BLaER1 (cell line): ENCODE results near the gene B3GALT6.

Experiments used
- H3K27ac ChIP-seq: shearing (Covaris generic); formaldehyde crosslinking; 2 replicates; pipeline ENCODE4 v1.8.1; 2022
- H3K27me3 ChIP-seq: shearing (Covaris generic); formaldehyde crosslinking; 2 replicates; pipeline ENCODE4 v1.8.1; 2022
- H3K36me3 ChIP-seq: shearing (Covaris generic); formaldehyde crosslinking; 2 replicates; pipeline ENCODE4 v1.8.1; 2022
- H3K4me1 ChIP-seq: shearing (Covaris generic); formaldehyde crosslinking; 2 replicates; pipeline ENCODE4 v1.8.1; 2022
- H3K4me2 ChIP-seq: shearing (Covaris generic); formaldehyde crosslinking; 2 replicates; pipeline ENCODE4 v1.8.1; 2022
- H3K4me3 ChIP-seq: shearing (Covaris generic); formaldehyde crosslinking; 2 replicates; pipeline ENCODE4 v1.8.1; 2022
- H3K9ac ChIP-seq: shearing (Covaris generic); formaldehyde crosslinking; 2 replicates; pipeline ENCODE4 v1.8.1; 2022
- H3K9me3 ChIP-seq: shearing (Covaris generic); formaldehyde crosslinking; 2 replicates; pipeline ENCODE4 v1.8.1; 2022
- H4K20me1 ChIP-seq: shearing (Covaris generic); formaldehyde crosslinking; 2 replicates; pipeline ENCODE4 v1.8.1; 2022
- Cebpa-rat ChIP-seq: shearing (Covaris generic); IDR thresholded peaks from 2 replicates; pipeline ENCODE4 v1.8.1; 2022

The B3GALT6 gene

GRCh38 chr1:1272341-1273208, 40.5 kb downstream of the B3GALT6 start:
- Histone ChIP-seq H3K4me2 (peak overlapping the region; percentile 99), H3K36me3 (peaks cover 48% of the 10 kb centered on the region), H3K4me3 (peak overlapping the region; percentile 100), H4K20me1 (peaks cover 59% of the 10 kb centered on the region), H3K27me3 (no peaks in the 10 kb centered on the region), H3K9ac (peak overlapping the region; percentile 98), H3K9me3 (no peaks in the 10 kb centered on the region), H3K4me1 (peaks cover 43% of the 10 kb centered on the region), H3K27ac (peak overlapping the region; percentile 98)
- no peak for TF ChIP-seq Cebpa-rat

GRCh38 chr1:1273209-1273511, 41.1 kb downstream of the B3GALT6 start:
- peak overlapping the region; percentile 98 for H3K9ac ChIP-seq
- peak overlapping the region; percentile 99 for H3K4me2 ChIP-seq
- H3K4me1 ChIP-seq = peaks cover 43% of the 10 kb centered on the region
- no peaks in the 10 kb centered on the region for H3K27me3 ChIP-seq
- peaks cover 53% of the 10 kb centered on the region for H4K20me1 ChIP-seq
- peaks cover 42% of the 10 kb centered on the region for H3K36me3 ChIP-seq
- peak overlapping the region; percentile 100 for H3K4me3 ChIP-seq
- no peak for TF ChIP-seq Cebpa-rat
- no peaks in the 10 kb centered on the region for H3K9me3 ChIP-seq
- peak overlapping the region; percentile 98 for H3K27ac ChIP-seq

- H3K27ac ChIP-seq = peak within 1 kb of the TSS; percentile 98
- TF ChIP-seq Cebpa-rat = no peak
- peak within 1 kb of the TSS; percentile 100 for H3K4me3 ChIP-seq
- H3K9me3 ChIP-seq = no peaks in the 10 kb centered on the region
- H4K20me1 ChIP-seq = peaks cover 48% of the 10 kb centered on the region
- no peaks in the 10 kb centered on the region for H3K27me3 ChIP-seq
- H3K9ac ChIP-seq = peak within 1 kb of the TSS; percentile 98
- peaks cover 43% of the 10 kb centered on the region for H3K4me1 ChIP-seq
- H3K4me2 ChIP-seq = peak within 1 kb of the TSS; percentile 99
- H3K36me3 ChIP-seq = peaks cover 36% of the 10 kb centered on the region
Observed at GRCh38 chr1:1273512-1274298, 41.7 kb downstream of the B3GALT6 start, which contains the start of gene UBE2J2. UBE2J2 (minus strand) TSS chr1:1273854; CDS start chr1:1267992, 5,862 bp downstream.

- H3K9me3 ChIP-seq = no peaks in the 10 kb centered on the region
- no peak for TF ChIP-seq Cebpa-rat
- peaks cover 29% of the 10 kb centered on the region for H3K36me3 ChIP-seq
- H4K20me1 ChIP-seq = peaks cover 41% of the 10 kb centered on the region
- H3K27me3 ChIP-seq = no peaks in the 10 kb centered on the region
- peak overlapping the region; percentile 100 for H3K4me3 ChIP-seq
- H3K4me1 ChIP-seq = peaks cover 43% of the 10 kb centered on the region
- peak overlapping the region; percentile 83 for H3K27ac ChIP-seq
- peak overlapping the region; percentile 96 for H3K4me2 ChIP-seq
- peak overlapping the region; percentile 83 for H3K9ac ChIP-seq
Observed at GRCh38 chr1:1274299-1274930, 42.4 kb downstream of the B3GALT6 start.

- Histone ChIP-seq H3K4me3 (peak overlapping the region; percentile 100), H4K20me1 (peaks cover 35% of the 10 kb centered on the region), H3K27ac (peak overlapping the region; percentile 83), H3K9me3 (no peaks in the 10 kb centered on the region), H3K4me2 (peak overlapping the region; percentile 96), H3K36me3 (peaks cover 23% of the 10 kb centered on the region), H3K4me1 (peaks cover 43% of the 10 kb centered on the region), H3K9ac (peak overlapping the region; percentile 83), H3K27me3 (no peaks in the 10 kb centered on the region)
- TF ChIP-seq Cebpa-rat = no peak
Observed at GRCh38 chr1:1274931-1275431, 42.9 kb downstream of the B3GALT6 start.

GRCh38 chr1:1275836-1276235, 43.8 kb downstream of the B3GALT6 start:
- Histone ChIP-seq H3K9me3 (no peaks in the 10 kb centered on the region), H3K4me2 (no peak overlapping the region), H3K4me3 (no peak overlapping the region), H3K27me3 (no peaks in the 10 kb centered on the region), H3K9ac (no peak overlapping the region), H4K20me1 (peaks cover 26% of the 10 kb centered on the region), H3K27ac (no peak overlapping the region), H3K36me3 (peaks cover 15% of the 10 kb centered on the region), H3K4me1 (peaks cover 35% of the 10 kb centered on the region)
- TF ChIP-seq Cebpa-rat = no peak

GRCh38 chr1:1278620-1279019, 46.6 kb downstream of the B3GALT6 start:
- Histone ChIP-seq H3K27ac (no peak overlapping the region), H3K9ac (no peak overlapping the region), H3K27me3 (no peaks in the 10 kb centered on the region), H3K4me3 (no peak overlapping the region), H4K20me1 (no peaks in the 10 kb centered on the region), H3K36me3 (no peaks in the 10 kb centered on the region), H3K4me1 (peaks cover 17% of the 10 kb centered on the region), H3K4me2 (no peak overlapping the region), H3K9me3 (no peaks in the 10 kb centered on the region)
- TF ChIP-seq Cebpa-rat = no peak

- H3K4me1 ChIP-seq = peaks cover 19% of the 10 kb centered on the region
- no peaks in the 10 kb centered on the region for H4K20me1 ChIP-seq
- no peaks in the 10 kb centered on the region for H3K36me3 ChIP-seq
- no peak overlapping the region for H3K4me3 ChIP-seq
- no peak overlapping the region for H3K4me2 ChIP-seq
- no peaks in the 10 kb centered on the region for H3K27me3 ChIP-seq
- no peak overlapping the region for H3K9ac ChIP-seq
- no peak for TF ChIP-seq Cebpa-rat
- no peaks in the 10 kb centered on the region for H3K9me3 ChIP-seq
- H3K27ac ChIP-seq = no peak overlapping the region
Observed at GRCh38 chr1:1279028-1279427, 47.0 kb downstream of the B3GALT6 start.

- H3K4me2 ChIP-seq = no peak overlapping the region
Observed at GRCh38 chr1:1280782-1281481, 48.9 kb downstream of the B3GALT6 start.

More at GRCh38 chr1:1280782-1281481, 48.9 kb downstream of the B3GALT6 start:
- no peaks in the 10 kb centered on the region for H3K36me3 ChIP-seq
- H3K9me3 ChIP-seq = no peaks in the 10 kb centered on the region
- H3K4me1 ChIP-seq = peaks cover 14% of the 10 kb centered on the region
- no peak overlapping the region for H3K4me3 ChIP-seq
- H3K27ac ChIP-seq = no peak overlapping the region
- H3K9ac ChIP-seq = no peak overlapping the region
- no peaks in the 10 kb centered on the region for H4K20me1 ChIP-seq
- H3K27me3 ChIP-seq = no peaks in the 10 kb centered on the region
- TF ChIP-seq Cebpa-rat = no peak
